ENCODE results near the gene GNAS-AS1. TPM values are rescaled to one million over a fixed set of nuclear protein-coding genes. Genes with fewer than 3 reads are reported as not detected.

GNAS-AS1 gene
- total RNA-seq, 1 donor from 2014 or later: 1.5 TPM

- Mint-ChIP-seq H3K4me1 (ENCODE audit: unreplicated experiment) (no peaks in the 10 kb centered on the region), H3K27ac (ENCODE audit: unreplicated experiment) (no peak overlapping the region), H3K36me3 (ENCODE audit: unreplicated experiment) (no peaks in the 10 kb centered on the region), H3K27me3 (ENCODE audit: unreplicated experiment) (peaks cover 34% of the 10 kb centered on the region), H3K9me3 (ENCODE audit: unreplicated experiment) (no peaks in the 10 kb centered on the region), H3K4me3 (ENCODE audit: unreplicated experiment) (no peak overlapping the region)
- TF ChIP-seq CTCF (IDR thresholded peaks at IDR 0.05): no peak
- no peak for DNase-seq (ENCODE audit: extremely low spot score, unreplicated experiment)
These were observed 48.6 kb downstream of the GNAS-AS1 start for GRCh38 chr20:58802061-58802460.

- Mint-ChIP-seq H3K4me1 (ENCODE audit: unreplicated experiment) (no peaks in the 10 kb centered on the region), H3K27me3 (ENCODE audit: unreplicated experiment) (peaks cover 32% of the 10 kb centered on the region), H3K4me3 (ENCODE audit: unreplicated experiment) (no peak overlapping the region), H3K9me3 (ENCODE audit: unreplicated experiment) (no peaks in the 10 kb centered on the region), H3K36me3 (ENCODE audit: unreplicated experiment) (no peaks in the 10 kb centered on the region), H3K27ac (ENCODE audit: unreplicated experiment) (no peak overlapping the region)
- DNase-seq (ENCODE audit: extremely low spot score, unreplicated experiment): no peak
- TF ChIP-seq CTCF (IDR thresholded peaks at IDR 0.05): no peak
These were observed 50.4 kb downstream of the GNAS-AS1 start for GRCh38 chr20:58800134-58800871.

- no peak overlapping the region for H3K4me3 Mint-ChIP-seq (ENCODE audit: unreplicated experiment)
- H3K27me3 Mint-ChIP-seq (ENCODE audit: unreplicated experiment): peaks cover 20% of the 10 kb centered on the region
- no peaks in the 10 kb centered on the region for H3K9me3 Mint-ChIP-seq (ENCODE audit: unreplicated experiment)
- H3K4me1 Mint-ChIP-seq (ENCODE audit: unreplicated experiment): no peaks in the 10 kb centered on the region
- no peak overlapping the region for H3K27ac Mint-ChIP-seq (ENCODE audit: unreplicated experiment)
- TF ChIP-seq CTCF (IDR thresholded peaks at IDR 0.05): no peak
- DNase-seq (ENCODE audit: extremely low spot score, unreplicated experiment): no peak
- no peaks in the 10 kb centered on the region for H3K36me3 Mint-ChIP-seq (ENCODE audit: unreplicated experiment)
These were observed 53.0 kb downstream of the GNAS-AS1 start for GRCh38 chr20:58797371-58798338.

GRCh38 chr20:58795923-58796245 lies 54.8 kb downstream of the GNAS-AS1 start:
- no peak for DNase-seq (ENCODE audit: extremely low spot score, unreplicated experiment)
- H3K9me3 Mint-ChIP-seq (ENCODE audit: unreplicated experiment): no peaks in the 10 kb centered on the region
- no peaks in the 10 kb centered on the region for H3K4me1 Mint-ChIP-seq (ENCODE audit: unreplicated experiment)
- no peak for TF ChIP-seq CTCF (IDR thresholded peaks at IDR 0.05)
- H3K36me3 Mint-ChIP-seq (ENCODE audit: unreplicated experiment): no peaks in the 10 kb centered on the region
- H3K27me3 Mint-ChIP-seq (ENCODE audit: unreplicated experiment): peaks cover 25% of the 10 kb centered on the region
- H3K4me3 Mint-ChIP-seq (ENCODE audit: unreplicated experiment): no peak overlapping the region
- no peak overlapping the region for H3K27ac Mint-ChIP-seq (ENCODE audit: unreplicated experiment)

All from osteocyte (in vitro differentiated cells).